Midbrain (tissue), 1 donor: ENCODE data around the gene GPAT3.

Source experiments
- DNase-seq: peaks from one replicate; lab custom pipeline; 2025; lab: John Stamatoyannopoulos, UW

Gene GPAT3

DNA sequence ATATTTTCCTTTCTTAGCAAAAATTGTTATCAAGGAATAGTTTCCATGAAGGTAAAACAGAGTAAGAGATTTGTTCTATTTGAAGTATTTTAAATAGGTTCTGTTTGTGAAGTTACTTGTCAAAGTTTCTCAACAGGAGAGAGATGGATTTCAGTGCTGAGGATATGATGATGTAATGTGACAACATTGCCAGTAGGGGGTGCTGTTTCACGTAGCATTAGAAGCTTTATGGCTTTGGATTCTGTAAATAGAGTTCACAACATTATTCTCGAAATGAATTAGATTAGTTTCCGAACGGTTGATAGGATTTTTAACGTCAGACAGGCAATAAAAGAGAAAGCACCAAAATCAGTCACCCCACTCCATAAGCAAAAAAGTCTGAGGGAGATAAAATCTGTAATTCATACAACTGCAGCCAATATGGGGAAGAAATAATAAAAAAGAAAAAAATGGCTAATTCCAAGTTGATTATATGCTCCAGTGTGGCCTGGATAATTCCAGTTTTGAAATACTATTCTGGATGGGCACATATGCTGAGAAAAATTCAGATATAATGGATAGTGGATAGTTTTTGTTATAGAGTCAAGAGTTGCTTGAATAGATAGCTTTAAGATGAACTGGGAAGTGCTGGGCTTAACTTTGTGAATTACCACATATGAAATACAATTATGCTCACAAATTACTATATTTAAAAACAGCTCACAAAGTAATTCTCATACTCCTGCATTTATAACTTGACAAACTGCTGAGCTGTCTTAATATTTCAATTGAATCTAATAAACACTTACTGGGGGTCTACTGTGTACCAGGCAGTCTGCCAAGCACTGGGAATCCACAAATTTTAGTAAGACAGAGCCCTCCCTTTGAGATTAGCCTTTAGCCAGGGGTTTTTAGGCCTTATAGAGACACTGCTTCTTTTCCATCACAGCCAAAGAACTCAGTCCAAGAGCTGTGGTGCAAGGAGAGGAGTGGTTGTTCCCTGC lies 109.1 kb downstream of the GPAT3 start:
- peak; percentile 56 for DNase-seq

DNA sequence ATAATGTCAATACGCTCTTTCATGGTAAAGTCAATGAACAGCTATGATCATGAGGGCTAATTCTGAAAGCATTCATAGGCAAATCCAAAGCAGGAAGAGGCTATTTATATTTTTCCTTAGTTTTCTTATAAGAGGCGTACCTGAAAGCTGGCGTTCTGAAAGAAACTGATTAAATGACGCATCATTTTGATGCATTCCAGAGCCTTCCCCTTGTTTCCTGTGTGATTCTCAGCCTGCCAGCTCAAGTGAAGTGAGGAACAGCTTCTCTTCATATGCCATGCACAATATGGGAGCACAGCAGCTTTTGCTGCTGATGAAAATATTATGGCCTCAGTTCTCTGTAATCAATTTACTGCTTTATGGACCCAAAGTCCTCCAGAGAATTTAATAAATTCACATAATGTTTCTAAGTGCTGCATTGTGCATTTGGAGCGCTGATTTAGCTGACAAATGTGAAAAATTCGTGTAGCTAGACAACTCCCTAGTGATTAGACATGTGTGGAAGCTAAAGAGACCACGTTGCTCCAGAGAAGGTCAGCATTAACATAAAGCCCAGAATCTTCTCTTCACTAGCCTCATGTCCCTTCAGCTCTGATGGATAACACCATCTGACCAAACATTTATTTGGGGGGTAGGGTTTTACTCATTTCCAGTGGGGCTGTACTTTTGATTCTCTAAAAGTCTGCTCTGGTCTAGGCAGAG lies 110.8 kb downstream of the GPAT3 start:
- DNase-seq: no peak

DNA sequence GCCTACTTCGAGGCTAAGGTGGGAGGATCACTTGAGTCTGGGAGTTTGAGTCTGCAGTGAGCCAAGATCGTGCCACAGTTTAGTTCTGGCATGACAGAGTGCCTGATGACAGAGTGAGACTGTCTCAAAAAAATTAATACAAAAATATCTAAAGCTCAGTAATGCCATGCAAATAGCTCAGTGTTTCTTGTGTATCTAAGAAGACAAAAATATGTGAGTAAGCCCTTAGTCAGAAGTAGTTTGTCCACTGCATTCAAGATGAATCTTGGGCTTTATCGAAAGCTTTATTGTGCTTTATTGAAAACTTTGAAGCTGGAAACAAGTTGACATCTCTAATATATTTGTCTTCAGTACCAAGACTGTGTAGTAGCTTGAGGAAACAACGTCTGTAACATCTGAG lies 115.9 kb downstream of the GPAT3 start:
- DNase-seq: no peak
